ENCODE data around the gene RICTOR.
A peak's percentile ranks its signal among the peaks of the same experiment; 100 is the strongest.
"Not testable (repeated sequence)": the region's sequence is repeated elsewhere in the genome, so short reads cannot be mapped to it uniquely, and the experiment has no call there.

RICTOR gene

DNA sequence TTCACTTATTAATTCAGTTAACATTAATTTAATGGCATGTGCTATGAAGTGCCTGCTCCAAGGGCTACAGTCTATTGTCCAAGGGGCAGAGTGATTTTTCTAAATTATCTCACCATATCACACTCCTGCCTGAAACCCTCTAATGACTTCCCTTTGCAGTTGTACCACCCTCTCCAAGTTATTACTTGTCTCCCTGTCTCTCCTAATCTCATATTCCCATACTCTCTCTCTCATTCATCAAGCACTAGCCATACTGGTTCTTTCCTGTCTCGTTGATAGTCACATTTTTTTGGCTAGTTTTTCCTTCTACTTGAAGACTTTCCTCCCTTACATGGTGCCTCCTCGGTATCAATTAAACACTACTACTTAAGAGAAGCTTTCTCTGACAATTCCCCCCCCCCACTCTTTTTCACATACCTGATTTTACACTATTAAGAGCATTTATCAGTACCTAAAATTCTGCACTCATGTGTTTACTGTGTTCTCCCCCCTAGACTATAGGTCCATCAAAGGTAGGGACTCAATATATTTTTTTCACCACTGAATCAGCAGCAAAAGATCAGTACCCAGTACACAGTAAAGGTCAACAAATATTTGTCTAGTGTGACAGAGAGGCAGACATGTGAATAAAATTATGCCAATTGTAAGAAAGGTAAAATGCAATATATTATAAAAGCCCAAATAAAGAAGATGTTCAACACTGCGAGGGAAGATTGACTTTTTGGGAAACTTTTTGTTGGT, 19.0 kb downstream of the RICTOR start:
- no peak for DNase-seq (ENCODE audit: low read depth)

GRCh38 chr5:39053189-39053588, 21.0 kb downstream of the RICTOR start:
- no peak for DNase-seq (ENCODE audit: low read depth)

DNA sequence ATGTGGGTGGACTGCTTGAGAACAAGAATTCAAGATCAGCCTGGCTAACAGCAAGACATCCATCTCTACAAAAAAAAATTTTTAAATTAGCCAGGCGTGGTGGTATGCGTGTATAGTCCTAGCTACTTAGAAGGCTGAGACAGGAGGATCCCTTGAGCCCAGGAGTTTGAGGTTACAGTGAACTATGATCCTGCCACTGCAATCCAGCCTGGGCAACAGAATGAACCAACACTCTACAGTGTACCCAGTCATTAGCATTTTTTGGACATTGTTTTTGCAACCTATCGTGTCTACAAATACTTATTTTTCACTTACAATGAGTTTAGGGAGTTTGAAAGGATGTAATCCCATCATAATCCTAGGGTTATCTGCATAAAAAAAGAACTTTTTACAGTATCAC, 22.1 kb downstream of the RICTOR start:
- DNase-seq (ENCODE audit: low read depth), result no peak

- no peak for DNase-seq (ENCODE audit: low read depth)
Measured at GRCh38 chr5:39049315-39049714, 24.9 kb downstream of the RICTOR start.

DNA sequence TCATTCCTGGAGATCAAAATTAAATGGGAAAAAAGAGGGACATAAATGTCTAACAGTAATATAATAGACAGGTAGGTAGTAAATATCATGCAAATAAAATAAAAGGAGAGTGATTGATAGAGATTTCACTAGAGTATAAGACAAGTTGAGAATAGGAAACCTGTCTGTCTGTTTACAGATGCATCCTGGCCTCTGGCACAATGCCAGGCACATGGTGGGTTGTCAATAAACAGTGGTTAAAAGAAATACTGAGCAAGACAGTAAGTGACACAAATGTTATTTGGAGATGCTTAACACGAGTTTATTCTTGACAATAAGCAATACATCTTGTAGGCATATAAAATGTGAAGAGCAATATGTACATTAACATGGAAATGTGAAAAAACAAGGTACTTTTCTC, 33.3 kb downstream of the RICTOR start:
- no peak for DNase-seq (ENCODE audit: low read depth)

DNA sequence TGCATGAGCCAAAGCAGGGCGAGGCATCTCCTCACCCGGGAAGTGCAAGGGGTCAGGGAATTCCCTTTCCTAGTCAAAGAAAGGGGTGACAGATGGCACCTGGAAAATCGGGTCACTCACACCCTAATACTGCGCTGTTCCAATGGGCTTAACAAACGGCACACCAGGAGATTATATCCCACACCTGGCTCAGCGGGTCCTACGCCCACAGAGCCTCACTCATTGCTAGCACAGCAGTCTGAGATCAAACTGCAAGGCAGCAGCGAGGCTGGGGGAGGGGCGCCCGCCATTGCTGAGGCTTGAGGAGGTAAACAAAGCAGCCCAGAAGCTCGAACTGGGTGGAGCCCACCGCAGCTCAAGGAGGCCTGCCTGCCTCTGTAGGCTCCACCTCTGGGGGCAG, 39.7 kb downstream of the RICTOR start:
- not testable (repeated sequence) for DNase-seq (ENCODE audit: low read depth)

DNA sequence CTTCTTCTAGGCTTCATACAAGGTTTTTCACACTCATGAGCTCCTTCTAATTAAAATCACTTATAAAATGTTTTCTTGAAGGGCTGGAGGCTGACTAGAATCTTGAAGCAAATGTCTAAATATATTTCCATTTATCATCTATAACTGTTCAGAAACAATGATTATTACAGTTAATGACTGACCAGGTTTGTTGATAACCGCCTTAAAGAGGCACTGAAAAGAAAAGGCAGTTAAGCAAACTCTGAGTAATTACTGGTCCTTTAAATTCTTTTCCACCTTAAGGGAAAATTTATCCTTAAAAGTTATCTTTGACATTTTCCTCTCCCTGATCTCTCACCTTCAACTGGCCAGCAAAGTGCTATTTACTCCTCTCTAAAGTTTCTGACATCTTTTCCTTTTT, 43.2 kb downstream of the RICTOR start:
- DNase-seq (ENCODE audit: low read depth), result no peak

DNA sequence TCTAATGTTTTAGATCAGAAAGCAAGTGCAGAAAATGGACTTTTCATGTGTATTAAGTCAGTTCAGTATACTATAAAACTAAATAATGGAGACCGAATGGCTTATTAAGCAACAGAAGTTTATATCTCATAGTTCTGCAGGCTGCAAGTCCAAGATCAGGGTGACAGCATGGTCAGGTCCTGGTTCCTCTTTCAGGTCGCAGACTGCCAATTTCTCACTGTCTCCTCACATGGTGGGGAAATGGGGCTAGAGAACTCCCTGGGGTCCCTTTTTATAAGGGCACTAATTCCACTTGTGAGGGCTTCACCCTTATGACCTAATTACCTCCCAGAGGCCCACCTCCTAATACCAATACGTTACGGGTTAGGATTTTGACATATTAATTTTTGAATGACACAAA, 48.7 kb downstream of the RICTOR start:
- DNase-seq (ENCODE audit: low read depth), result no peak

GRCh38 chr5:39024884-39025283, 49.3 kb downstream of the RICTOR start:
- DNase-seq (ENCODE audit: low read depth), result no peak

DNA sequence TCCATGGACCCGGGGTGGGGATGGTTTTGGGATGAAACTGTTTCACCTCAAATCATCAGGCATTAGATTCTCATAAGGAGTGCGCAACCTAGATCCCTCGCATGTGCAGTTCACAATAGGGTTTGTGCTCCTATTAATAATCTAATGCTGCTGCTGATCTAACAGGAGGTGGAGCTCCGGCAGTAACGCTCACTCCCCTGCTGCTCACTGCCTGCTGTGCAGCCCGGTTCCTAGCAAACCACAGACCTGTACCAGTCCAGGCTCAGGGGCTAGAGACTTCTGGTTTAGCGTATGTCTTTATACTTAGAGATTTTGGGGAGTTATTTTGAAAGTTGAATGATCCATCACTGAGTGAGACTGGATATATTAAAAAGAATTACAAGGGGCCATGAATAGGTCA, 50.2 kb downstream of the RICTOR start:
- peak; percentile 30 for DNase-seq (ENCODE audit: low read depth)

DNA sequence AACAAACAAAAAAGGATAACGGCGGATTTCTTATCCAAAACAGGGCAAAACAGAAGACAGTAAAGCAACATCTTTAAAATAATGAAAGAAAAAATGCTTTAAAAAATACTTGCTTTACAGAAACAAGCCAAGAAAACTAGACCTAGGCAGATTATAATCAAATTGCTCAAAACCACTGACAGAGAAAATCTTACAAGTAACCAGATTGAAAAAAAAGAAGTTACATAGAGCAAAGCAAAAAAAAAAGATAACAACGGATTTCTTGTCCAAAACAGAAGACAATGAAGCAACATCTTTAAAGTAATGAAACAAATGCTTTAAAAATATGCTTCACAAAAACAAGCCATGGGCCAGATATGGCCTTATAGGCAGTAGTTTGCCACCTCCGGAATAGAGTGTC, 51.1 kb downstream of the RICTOR start:
- DNase-seq (ENCODE audit: low read depth), result no peak

DNA sequence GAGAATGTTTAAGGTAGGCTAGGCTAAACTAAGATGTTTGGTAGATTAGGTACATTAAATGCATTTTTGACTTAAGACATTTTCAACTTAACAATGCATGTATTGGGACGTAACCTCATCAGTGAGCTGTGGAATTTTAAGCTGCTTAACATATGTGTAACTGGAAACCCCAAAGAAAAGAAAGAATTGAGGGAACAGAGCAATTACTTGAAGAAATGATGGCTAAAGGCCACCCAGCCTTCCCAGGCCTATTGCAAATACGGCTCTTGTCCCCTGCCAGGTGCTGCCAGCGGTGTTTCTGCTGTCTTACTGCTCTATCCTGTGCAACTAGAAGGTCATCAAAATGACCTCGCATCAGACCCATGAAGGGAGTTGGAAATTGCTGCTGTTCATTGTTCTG, 52.0 kb downstream of the RICTOR start:
- DNase-seq (ENCODE audit: low read depth), result no peak

GRCh38 chr5:39021413-39021812, 52.8 kb downstream of the RICTOR start:
- no peak for DNase-seq (ENCODE audit: low read depth)

DNA sequence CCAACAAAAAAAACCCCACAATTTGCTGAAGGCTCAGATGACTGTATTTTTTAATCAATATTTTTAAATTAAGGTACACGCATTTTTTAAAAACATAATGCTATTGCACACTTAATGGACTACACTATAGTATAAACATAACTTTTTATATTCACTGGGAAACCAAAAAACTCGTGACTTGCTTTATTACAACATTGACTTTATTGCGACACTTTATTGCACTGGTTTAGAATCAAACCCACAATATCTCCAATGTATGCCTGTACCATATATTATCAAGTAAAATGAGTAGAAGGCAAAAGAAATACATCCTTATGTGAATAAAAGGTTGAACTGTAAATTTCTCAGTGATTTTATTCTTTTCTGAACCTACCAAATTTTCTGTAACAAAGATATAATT, 53.7 kb downstream of the RICTOR start:
- no peak for DNase-seq (ENCODE audit: low read depth)

- peak; percentile 63 for DNase-seq (ENCODE audit: low read depth)
Measured at GRCh38 chr5:39019254-39019653, 54.9 kb downstream of the RICTOR start.

DNA sequence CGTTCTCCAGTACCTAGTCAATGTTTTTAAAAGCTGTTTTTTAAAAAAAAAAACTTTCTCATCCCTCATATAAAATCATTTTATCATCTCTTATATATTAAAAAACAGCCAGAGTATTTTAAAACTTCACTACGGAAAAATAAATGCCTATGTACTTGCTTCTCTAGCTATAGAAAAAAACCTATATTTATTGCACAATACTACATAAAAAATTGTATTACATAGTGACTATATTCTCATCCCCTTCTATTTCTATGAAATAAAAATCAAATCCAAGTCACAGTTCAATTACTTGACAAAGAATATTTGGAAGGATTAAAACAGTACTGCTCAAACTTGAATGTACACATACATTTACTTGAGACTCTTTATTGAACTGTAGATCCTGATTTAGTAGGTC, 56.7 kb downstream of the RICTOR start:
- no peak for DNase-seq (ENCODE audit: low read depth)

GRCh38 chr5:39016587-39017275, 57.5 kb downstream of the RICTOR start:
- peak; percentile 30 for DNase-seq (ENCODE audit: low read depth)

DNA sequence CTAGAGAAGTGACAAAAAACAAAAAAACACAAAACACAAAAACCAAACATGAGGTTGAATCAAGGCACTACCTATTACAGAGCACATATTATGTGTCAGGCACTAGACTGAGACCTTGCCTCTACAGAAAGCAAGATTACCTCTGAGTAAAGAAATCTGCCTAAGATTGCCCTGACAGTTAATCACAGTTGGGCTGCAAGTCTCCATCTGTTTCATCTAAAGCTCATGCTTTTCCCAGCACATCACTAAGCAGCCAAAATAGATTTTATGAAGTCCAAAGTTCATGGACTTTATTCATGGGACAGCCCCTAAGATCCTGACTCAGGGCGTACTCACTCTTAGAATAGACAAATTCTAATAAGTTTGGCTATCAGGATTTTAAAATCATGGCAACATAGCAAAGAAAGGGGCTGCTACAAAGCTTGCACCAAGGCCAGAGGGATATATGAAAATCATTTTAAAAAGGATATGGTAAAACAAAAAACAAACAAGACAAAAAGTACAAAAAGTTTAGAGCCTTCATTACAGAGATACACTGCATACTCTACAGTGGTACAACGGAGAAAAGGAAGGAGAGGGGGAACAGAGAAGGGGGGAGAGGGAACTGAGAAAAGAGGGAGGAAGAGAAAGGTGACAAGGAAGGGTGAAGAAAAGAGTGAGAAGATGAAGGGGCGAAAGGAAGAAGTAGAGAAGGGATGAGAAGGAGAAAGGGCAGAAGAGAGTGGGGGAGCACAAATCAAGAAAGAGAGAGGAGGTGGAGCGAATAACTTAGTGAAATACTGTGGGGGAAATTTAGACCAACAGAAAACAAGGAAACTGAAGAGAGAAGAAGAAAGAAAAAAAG, 58.2 kb downstream of the RICTOR start:
- DNase-seq (ENCODE audit: low read depth), result peak; percentile 81

DNA sequence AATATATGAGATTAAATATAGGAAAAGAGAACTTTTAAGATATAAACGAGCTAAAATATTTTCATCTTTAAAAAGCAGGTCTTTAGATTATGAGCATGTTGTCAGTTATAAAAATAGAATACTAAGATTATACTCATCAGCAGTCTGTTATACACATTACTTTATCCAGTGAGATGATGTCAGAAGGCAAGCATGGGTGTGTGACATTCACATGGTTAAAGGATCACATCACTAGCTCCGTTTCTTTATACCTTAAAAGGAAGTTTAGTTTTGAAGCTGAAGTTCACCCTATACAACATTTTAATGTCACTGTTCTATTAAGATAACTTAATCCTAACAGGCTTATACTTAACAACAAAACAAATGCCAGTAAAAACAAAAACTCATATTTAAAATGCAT, 59.6 kb downstream of the RICTOR start:
- peak; percentile 94 for DNase-seq (ENCODE audit: low read depth)

DNA sequence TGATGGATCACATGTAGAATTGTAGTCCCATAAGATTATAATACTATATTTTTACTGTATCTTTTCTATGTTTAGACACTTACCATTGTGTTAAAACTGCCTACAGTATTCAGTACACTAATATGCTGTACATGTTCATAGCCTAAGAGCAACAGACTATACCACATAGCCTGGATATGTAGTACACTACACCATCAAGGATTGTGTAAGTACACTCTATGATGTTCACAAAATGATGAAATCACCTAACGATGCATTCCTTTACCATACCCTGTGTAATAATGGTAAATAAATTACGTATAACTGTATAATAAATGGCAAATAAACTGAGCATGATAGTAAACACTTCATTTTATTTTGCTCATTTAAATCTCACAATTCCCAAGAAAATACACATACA, 60.3 kb downstream of the RICTOR start:
- DNase-seq (ENCODE audit: low read depth), result peak; percentile 76

DNA sequence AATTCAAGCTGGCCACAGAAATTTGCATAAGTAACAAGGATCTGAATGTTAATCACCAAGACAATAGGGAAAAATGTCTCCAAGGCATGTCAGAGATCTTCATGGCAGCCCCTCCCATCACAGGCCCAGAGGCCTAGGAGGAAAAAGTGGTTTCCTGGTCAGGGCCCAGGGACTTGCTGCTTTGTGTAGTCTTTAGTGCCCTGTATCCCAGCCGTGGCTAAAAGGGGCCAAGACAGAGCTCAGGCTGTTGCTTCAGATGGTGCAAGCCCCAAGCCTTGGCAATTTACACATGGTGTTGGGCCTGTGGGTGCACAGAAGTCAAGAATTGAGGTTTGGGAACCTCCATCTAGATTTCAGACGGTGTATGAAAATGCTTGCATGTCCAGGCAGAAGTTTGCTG, 63.2 kb downstream of the RICTOR start:
- not testable (repeated sequence) for DNase-seq (ENCODE audit: low read depth)

GRCh38 chr5:39009981-39010380, 64.2 kb downstream of the RICTOR start:
- DNase-seq (ENCODE audit: low read depth), result no peak

DNA sequence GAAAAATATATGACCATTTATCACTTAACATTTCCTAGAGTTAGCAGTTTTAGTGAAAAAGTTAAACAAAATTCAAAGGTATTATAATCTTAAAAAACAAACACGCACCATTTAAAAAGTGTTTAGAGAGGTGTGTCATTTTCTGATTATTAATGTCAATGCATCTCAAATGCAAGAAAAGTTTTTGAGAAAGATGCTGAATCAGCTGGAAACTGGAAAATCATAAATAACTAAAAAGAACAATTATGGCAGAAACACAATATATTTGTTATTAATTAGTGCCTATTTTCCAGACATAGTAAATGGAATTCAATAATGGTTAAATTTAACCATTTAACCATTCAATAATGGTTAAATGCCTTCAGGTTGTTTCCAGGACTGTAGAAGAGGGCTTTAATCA, 64.9 kb downstream of the RICTOR start:
- no peak for DNase-seq (ENCODE audit: low read depth)
